Stomach (tissue), 9 donors: ENCODE measurements around the gene HEMGN. TPM values are rescaled to one million over a fixed set of nuclear protein-coding genes. Genes with fewer than 3 reads are reported as not detected.

Experiments used
- DNase-seq, 2 donors: peaks; one replicate each; pipeline versions ENCODE4 v3.0.0 to v3.0.0-alpha.2; 2013 to 2019
- H3K27ac ChIP-seq, 5 donors: fragments of 200-600 bp in 4 of 5; sonication (generic) in 4 of 5; one replicate each; pipeline ENCODE4 v1.5.1; 2013 to 2019; ENCODE audit warnings: mild to moderate bottlenecking in 1 of 5, moderate library complexity in 1 of 5
- H3K27me3 ChIP-seq, 3 donors: fragments of 200-600 bp; sonication (generic); one replicate each; pipeline ENCODE4 v1.5.1; 2017 to 2019; ENCODE audit warnings: mixed run types in 1 of 3
- H3K36me3 ChIP-seq, 4 donors: fragments of 200-600 bp; sonication (generic); 1 replicate in 3 of 4; 2 replicates in 1 of 4; pipeline ENCODE4 v1.5.1; 2016 to 2019
- H3K4me1 ChIP-seq, 4 donors: fragments of 200-600 bp; sonication (generic); one replicate each; pipeline ENCODE4 v1.5.1; 2016 to 2019
- H3K4me3 ChIP-seq, 4 donors: fragments of 200-600 bp; sonication (generic) in 3 of 4; one replicate each; pipeline ENCODE4 v1.5.1; 2016 to 2019; ENCODE audit warnings: mild to moderate bottlenecking in 1 of 4
- H3K9me3 ChIP-seq, 4 donors: fragments of 200-600 bp; sonication (generic); one replicate each; pipeline ENCODE4 v1.5.1; 2016 to 2019
- CTCF ChIP-seq, 7 experiments: fragments of 450-650 bp in 4 of 7; fragments of 200-600 bp in 3 of 7; sonication (generic) in 3 of 7; IDR thresholded peaks; one replicate each; pipeline ENCODE4 v1.5.1; 2016 to 2019; ENCODE audit warnings: antibody characterized with exemption in 7 of 7, control low read depth in 2 of 7, mild to moderate bottlenecking in 1 of 7
- EP300 ChIP-seq: sonication (generic); formaldehyde crosslinking; IDR thresholded peaks from one replicate; pipeline ENCODE4 v1.6.1; 2017; ENCODE audit warnings: antibody characterized with exemption
- POLR2A ChIP-seq, 4 donors: fragments of 450-650 bp; IDR thresholded peaks; one replicate each; pipeline ENCODE4 v1.6.1; 2016; ENCODE audit warnings: antibody characterized with exemption in 4 of 4, control low read depth in 2 of 4, mild to moderate bottlenecking in 1 of 4, moderate library complexity in 1 of 4
- POLR2AphosphoS5 ChIP-seq, 3 donors: sonication (generic); formaldehyde crosslinking; IDR thresholded peaks; one replicate each; pipeline ENCODE4 v1.6.1; 2016; ENCODE audit warnings: antibody characterized with exemption in 3 of 3
- WGBS, 5 donors: extraction: QIAGEN DNeasy Blood & Tissue Kit in 3 of 5; methylation state at CpG; one replicate each; pipeline versions ENCODE4 v1.1.5 to v1.1.7; 2013 to 2018; 5-methylcytosine and 5-hydroxymethylcytosine counted together
- intact Hi-C: fragments of 100-400 bp; cut with DNase I; formaldehyde crosslinking; loops from one replicate; pipeline ENCODE4 v1.15.1; 2023; ENCODE audit warnings: low total_unique reads
- polyA plus RNA-seq, 3 donors: library from polyadenylated mRNA; stranded (reverse); fragments of 200-250 nt; gene quantifications; one replicate each; pipeline ENCODE4 v1.2.3, GENCODE V29; 2013
- total RNA-seq, 5 donors: library from RNA; depleted of rRNA; stranded (reverse); fragments of >200 nt; gene quantifications; one replicate each; pipeline versions ENCODE4 v1.1.0 to v1.2.3, GENCODE V29; 2014 to 2016
- donor health status: healthy with polysubstance abuse.
- donor health status: Bipolar disorder and iron deficiency.
- donor health status: healthy.

HEMGN gene
- total and polyA plus RNA-seq, 8 donors: 1.8 TPM; not detected in 7

DNA sequence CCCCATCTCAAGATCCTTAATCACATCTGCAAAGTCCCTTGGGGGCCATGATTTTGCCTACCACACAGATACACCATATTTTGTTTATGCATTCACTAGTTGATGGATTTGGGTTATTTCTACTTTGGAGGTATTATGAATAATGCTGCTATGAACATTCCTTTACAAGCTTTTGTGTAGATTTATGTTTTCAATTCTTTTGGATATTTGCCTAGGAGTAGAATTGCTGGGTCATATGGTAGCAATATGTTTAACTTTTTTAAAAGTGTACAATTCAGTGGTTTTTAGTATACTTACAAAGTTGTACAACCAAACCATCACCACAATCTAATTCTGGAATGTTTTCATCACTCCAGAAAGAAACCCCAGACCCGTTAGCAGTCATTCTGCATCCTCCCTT is 37.4 kb upstream of the HEMGN start:
- no peak for TF ChIP-seq POLR2A (IDR thresholded peaks at IDR 0.05)
- no peak for TF ChIP-seq POLR2AphosphoS5 (IDR thresholded peaks at IDR 0.05)
- Histone ChIP-seq H3K36me3 (no peaks in the 10 kb centered on the region), H3K27me3 (peaks cover 0 to 10% (median 0%) of the 10 kb centered on the region in 3 donors), H3K9me3 (no peaks in the 10 kb centered on the region), H3K4me3 (no peak overlapping the region), H3K4me1 (peaks cover 0 to 10% (median 0%) of the 10 kb centered on the region in 4 donors), H3K27ac (no peak overlapping the region)
- WGBS, 5 donors: 51 to 83% (median 74%) methylated on average over 1 of the region's 1 CpG
- intact Hi-C loops: loop anchor here (5.0 to 10.0 kb wide), 2 partner anchors 48 to 59 kb away; no protein-coding TSS in a partner anchor
- DNase-seq: no peak

GRCh38 chr9:97972753-97973152 is 34.8 kb upstream of the HEMGN start:
- TF ChIP-seq CTCF (IDR thresholded peaks at IDR 0.05) (no peak), POLR2AphosphoS5 (IDR thresholded peaks at IDR 0.05) (no peak), EP300 (no peak), POLR2A (IDR thresholded peaks at IDR 0.05) (no peak)
- no peaks in the 10 kb centered on the region for H3K4me1 ChIP-seq
- intact Hi-C loops: loop anchor here (10.0 kb wide), 1 partner anchor 62 kb away; no protein-coding TSS in a partner anchor

DNA sequence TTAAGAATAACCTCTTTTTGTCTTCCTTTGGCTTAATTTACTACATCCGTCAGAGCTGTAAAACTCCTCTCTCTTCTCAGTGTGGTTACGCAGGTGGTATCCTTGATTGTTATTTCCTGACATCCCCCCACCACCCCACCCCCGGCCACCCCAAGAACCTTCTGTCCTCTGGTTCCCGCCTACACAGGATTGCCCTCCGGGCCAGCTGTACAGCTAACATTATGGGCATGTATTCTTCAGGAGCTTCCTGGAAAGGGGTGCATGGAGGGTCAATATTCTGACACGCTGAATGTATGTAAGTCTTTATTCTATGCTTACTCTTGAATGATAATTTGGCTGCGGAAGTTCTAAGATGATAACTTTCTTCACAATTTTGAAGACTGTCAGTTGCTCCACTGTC is 32.2 kb upstream of the HEMGN start:
- intact Hi-C loops: loop anchor here (10.0 kb wide), 1 partner anchor 65 kb away; no protein-coding TSS in a partner anchor
- H3K36me3 ChIP-seq: no peaks in the 10 kb centered on the region
- no peaks in the 10 kb centered on the region for H3K9me3 ChIP-seq
- no peak for TF ChIP-seq POLR2AphosphoS5 (IDR thresholded peaks at IDR 0.05)
- TF ChIP-seq EP300: no peak
- TF ChIP-seq CTCF (IDR thresholded peaks at IDR 0.05): no peak
- TF ChIP-seq POLR2A (IDR thresholded peaks at IDR 0.05): no peak
- no peaks in the 10 kb centered on the region for H3K4me1 ChIP-seq
- no peak for DNase-seq
- H3K27ac ChIP-seq: no peak overlapping the region
- peaks cover 0 to 30% (median 0%) of the 10 kb centered on the region in 3 donors for H3K27me3 ChIP-seq
- H3K4me3 ChIP-seq: no peak overlapping the region
- 66 to 77% (median 69%) methylated on average over 7 of the region's 7 CpGs for WGBS, 5 donors

More at GRCh38 chr9:97972753-97973152, 34.8 kb upstream of the HEMGN start:
- no peaks in the 10 kb centered on the region for H3K36me3 ChIP-seq
- DNase-seq: no peak
- no peak overlapping the region for H3K4me3 ChIP-seq
- no peaks in the 10 kb centered on the region for H3K9me3 ChIP-seq
- 83 to 89% (median 86%) methylated on average over 4 of the region's 4 CpGs for WGBS, 5 donors
- no peak overlapping the region for H3K27ac ChIP-seq
- peaks cover 0 to 14% (median 0%) of the 10 kb centered on the region in 3 donors for H3K27me3 ChIP-seq

DNA sequence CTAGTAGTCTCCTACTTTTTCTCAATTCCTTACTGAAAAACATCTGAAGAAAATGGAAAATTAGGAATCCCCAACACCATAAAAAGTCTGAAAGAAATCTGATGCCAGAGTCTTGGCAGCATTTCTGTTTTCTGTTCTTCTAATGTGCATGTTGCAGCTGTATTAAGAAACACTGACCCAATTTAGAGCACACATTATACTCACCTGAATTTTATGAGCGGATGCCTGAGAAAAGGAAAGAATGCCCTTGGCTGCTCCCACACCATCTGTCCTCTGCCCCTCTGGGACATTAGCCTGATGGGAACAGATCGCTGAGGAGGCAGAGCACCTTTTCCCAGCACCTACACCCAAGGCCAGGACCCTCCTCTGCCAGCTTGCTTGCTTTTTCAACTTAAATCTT is 31.0 kb upstream of the HEMGN start:
- Histone ChIP-seq H3K4me3 (no peak overlapping the region), H3K27ac (no peak overlapping the region), H3K9me3 (no peaks in the 10 kb centered on the region), H3K27me3 (peaks cover 0 to 30% (median 0%) of the 10 kb centered on the region in 3 donors), H3K4me1 (no peaks in the 10 kb centered on the region), H3K36me3 (no peaks in the 10 kb centered on the region)
- 73 to 92% (median 91%) methylated on average over 2 of the region's 2 CpGs for WGBS, 5 donors
- intact Hi-C loops: no loop called here
- no peak for TF ChIP-seq POLR2A (IDR thresholded peaks at IDR 0.05)
- TF ChIP-seq POLR2AphosphoS5 (IDR thresholded peaks at IDR 0.05): no peak
- TF ChIP-seq EP300: no peak
- TF ChIP-seq CTCF (IDR thresholded peaks at IDR 0.05): no peak
- no peak for DNase-seq

DNA sequence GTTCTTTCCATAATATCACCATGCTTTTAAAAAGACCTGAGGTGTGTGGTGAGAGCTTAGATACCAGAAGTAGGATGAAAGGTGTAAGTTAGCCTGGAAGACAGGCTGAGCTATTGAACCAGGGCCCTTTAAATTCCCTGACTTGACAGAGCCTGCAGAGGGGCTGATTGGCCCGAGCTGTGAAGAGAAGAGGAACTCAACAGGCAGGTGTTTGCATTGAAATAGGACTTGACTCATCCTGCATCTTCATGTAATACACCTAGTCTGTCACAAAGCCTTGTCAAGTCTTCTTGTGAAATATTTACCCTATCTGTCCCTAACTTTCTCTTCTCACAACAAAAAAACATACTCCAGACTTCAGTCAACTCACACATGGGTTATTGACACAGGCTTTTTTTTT is 28.5 kb upstream of the HEMGN start:
- Histone ChIP-seq H3K36me3 (no peaks in the 10 kb centered on the region), H3K4me3 (no peak overlapping the region), H3K9me3 (no peaks in the 10 kb centered on the region), H3K4me1 (no peaks in the 10 kb centered on the region), H3K27me3 (peaks cover 0 to 29% (median 0%) of the 10 kb centered on the region in 3 donors), H3K27ac (no peak overlapping the region)
- WGBS, 5 donors: 13 to 33% (median 22%) methylated on average over 1 of the region's 1 CpG
- intact Hi-C loops: no loop called here
- no peak for DNase-seq
- TF ChIP-seq POLR2A (IDR thresholded peaks at IDR 0.05) (no peak), POLR2AphosphoS5 (IDR thresholded peaks at IDR 0.05) (no peak), EP300 (no peak), CTCF (IDR thresholded peaks at IDR 0.05) (no peak)
